ENCODE results near the gene FAM131B.

GRCh38 chr7:143363016-143363937, 764 bp upstream of the FAM131B start:
- no peak for TF ChIP-seq CTCF (IDR thresholded peaks at IDR 0.05; ENCODE audit: insufficient read depth, low read length)
- no peak for TF ChIP-seq POLR2AphosphoS5 (IDR thresholded peaks at IDR 0.05; ENCODE audit: low read depth)
